ENCODE results near the gene PTGFRN. TPM values are rescaled to one million over a fixed set of nuclear protein-coding genes. Genes with fewer than 3 reads are reported as not detected.

PTGFRN gene
- total RNA-seq, 5 donors from 2014 or later (not counting 1 experiment from before 2014, with no cell fraction given): 0.53 to 0.79 (median 0.63) TPM

GRCh38 chr1:116948642-116949041 is 38.9 kb downstream of the PTGFRN start:
- no peaks in the 10 kb centered on the region for H3K9me3 Mint-ChIP-seq
- peaks cover 0 to 7% of the 10 kb centered on the region in 2 donors for H3K36me3 ChIP-seq (ENCODE audit: control insufficient read depth in 2 of 2, extremely low read depth in 1 of 2, insufficient read depth in 1 of 2, low read length in 1 of 2)
- peaks cover 0 to 6% of the 10 kb centered on the region in 2 experiments for H3K4me1 ChIP-seq (ENCODE audit: control insufficient read depth in 1 of 2, extremely low read depth in 1 of 2, insufficient read depth in 2 of 2, low read length in 2 of 2)
- ChIA-PET POLR2A (no interaction called here), CTCF (no interaction called here)
- H3K4me1 Mint-ChIP-seq: peaks cover 10 to 14% (median 11%) of the 10 kb centered on the region in 3 donors
- no peaks in the 10 kb centered on the region for H3K36me3 Mint-ChIP-seq
- H3K4me3 ChIP-seq (ENCODE audit: control insufficient read depth in 1 of 2, extremely low read depth in 1 of 2, low read length in 1 of 2): no peak overlapping the region
- no peak overlapping the region for H3K27ac Mint-ChIP-seq
- no peak overlapping the region for H3K27ac ChIP-seq (ENCODE audit: low read length)
- DNase-seq (no peak), ATAC-seq (replicated peaks in 1 of 4) (no peak)
- no CpG with 5 or more reads among the region's 1 CpG for WGBS (ENCODE audit: insufficient coverage)
- H3K27me3 Mint-ChIP-seq: no peaks in the 10 kb centered on the region
- no peak overlapping the region for H3K4me3 Mint-ChIP-seq
- H3K27me3 ChIP-seq (replicated peaks in 1 of 2; ENCODE audit: control insufficient read depth in 2 of 2, extremely low read depth in 1 of 2, insufficient read depth in 2 of 2, low read length in 1 of 2): no peaks in the 10 kb centered on the region
- no peaks in the 10 kb centered on the region for H3K9me3 ChIP-seq

GRCh38 chr1:116949213-116949985 is 39.7 kb downstream of the PTGFRN start:
- ATAC-seq (replicated peaks in 1 of 4) (no peak), DNase-seq (no peak)
- Mint-ChIP-seq H3K27me3 (no peaks in the 10 kb centered on the region), H3K4me1 (peaks cover 10 to 14% (median 11%) of the 10 kb centered on the region in 3 donors), H3K27ac (no peak overlapping the region), H3K9me3 (no peaks in the 10 kb centered on the region), H3K36me3 (no peaks in the 10 kb centered on the region), H3K4me3 (no peak overlapping the region)
- WGBS (ENCODE audit: insufficient coverage): 95% methylated on average over 13 of the region's 21 CpGs
- H3K27me3 ChIP-seq (replicated peaks in 1 of 2; ENCODE audit: control insufficient read depth in 2 of 2, extremely low read depth in 1 of 2, insufficient read depth in 2 of 2, low read length in 1 of 2): no peaks in the 10 kb centered on the region
- H3K36me3 ChIP-seq (ENCODE audit: control insufficient read depth in 2 of 2, extremely low read depth in 1 of 2, insufficient read depth in 1 of 2, low read length in 1 of 2): peaks cover 0 to 7% of the 10 kb centered on the region in 2 donors
- H3K4me3 ChIP-seq (ENCODE audit: control insufficient read depth in 1 of 2, extremely low read depth in 1 of 2, low read length in 1 of 2): no peak overlapping the region
- POLR2A ChIA-PET: no interaction called here
- H3K4me1 ChIP-seq (ENCODE audit: control insufficient read depth in 1 of 2, extremely low read depth in 1 of 2, insufficient read depth in 2 of 2, low read length in 2 of 2): peaks cover 0 to 6% of the 10 kb centered on the region in 2 experiments
- no peak overlapping the region for H3K27ac ChIP-seq (ENCODE audit: low read length)
- CTCF ChIA-PET: no interaction called here
- no peaks in the 10 kb centered on the region for H3K9me3 ChIP-seq

GRCh38 chr1:116950517-116951199 is 40.9 kb downstream of the PTGFRN start:
- POLR2A ChIA-PET: interaction anchor here in 1 of 2 donors (0.6 to 0.7 kb wide), 2 partner anchors 12 to 78 kb away, joined by 3 read pairs; no protein-coding TSS in a partner anchor
- no peak for ATAC-seq (replicated peaks in 1 of 4)
- Histone ChIP-seq H3K9me3 (no peaks in the 10 kb centered on the region), H3K36me3 (ENCODE audit: control insufficient read depth in 2 of 2, extremely low read depth in 1 of 2, insufficient read depth in 1 of 2, low read length in 1 of 2) (peaks cover 0 to 4% of the 10 kb centered on the region in 2 donors), H3K27me3 (replicated peaks in 1 of 2; ENCODE audit: control insufficient read depth in 2 of 2, extremely low read depth in 1 of 2, insufficient read depth in 2 of 2, low read length in 1 of 2) (no peaks in the 10 kb centered on the region), H3K27ac (ENCODE audit: low read length) (no peak overlapping the region), H3K4me3 (ENCODE audit: control insufficient read depth in 1 of 2, extremely low read depth in 1 of 2, low read length in 1 of 2) (no peak overlapping the region), H3K4me1 (ENCODE audit: control insufficient read depth in 1 of 2, extremely low read depth in 1 of 2, insufficient read depth in 2 of 2, low read length in 2 of 2) (peaks cover 0 to 1% of the 10 kb centered on the region in 2 experiments)
- Mint-ChIP-seq H3K4me3 (no peak overlapping the region), H3K4me1 (peaks cover 4 to 6% (median 5%) of the 10 kb centered on the region in 3 donors), H3K9me3 (no peaks in the 10 kb centered on the region), H3K36me3 (no peaks in the 10 kb centered on the region), H3K27ac (no peak overlapping the region), H3K27me3 (no peaks in the 10 kb centered on the region)
- no peak for DNase-seq
- CTCF ChIA-PET: no interaction called here
- WGBS (ENCODE audit: insufficient coverage): 90% methylated on average over 11 of the region's 13 CpGs

GRCh38 chr1:116951200-116951935 is 41.7 kb downstream of the PTGFRN start:
- no peaks in the 10 kb centered on the region for H3K36me3 Mint-ChIP-seq
- CTCF ChIA-PET: no interaction called here
- Histone ChIP-seq H3K9me3 (no peaks in the 10 kb centered on the region), H3K36me3 (ENCODE audit: control insufficient read depth in 2 of 2, extremely low read depth in 1 of 2, insufficient read depth in 1 of 2, low read length in 1 of 2) (peaks cover 0 to 4% of the 10 kb centered on the region in 2 donors), H3K27me3 (replicated peaks in 1 of 2; ENCODE audit: control insufficient read depth in 2 of 2, extremely low read depth in 1 of 2, insufficient read depth in 2 of 2, low read length in 1 of 2) (no peaks in the 10 kb centered on the region), H3K4me1 (ENCODE audit: control insufficient read depth in 1 of 2, extremely low read depth in 1 of 2, insufficient read depth in 2 of 2, low read length in 2 of 2) (no peaks in the 10 kb centered on the region), H3K27ac (ENCODE audit: low read length) (no peak overlapping the region), H3K4me3 (ENCODE audit: control insufficient read depth in 1 of 2, extremely low read depth in 1 of 2, low read length in 1 of 2) (no peak overlapping the region)
- ATAC-seq (replicated peaks in 1 of 4): no peak
- H3K27me3 Mint-ChIP-seq: no peaks in the 10 kb centered on the region
- 100% methylated on average over 1 of the region's 10 CpGs for WGBS (ENCODE audit: insufficient coverage)
- POLR2A ChIA-PET: interaction anchor here in 1 of 2 donors (0.6 kb wide), 1 partner anchor 12 kb away, joined by 3 read pairs; no protein-coding TSS in a partner anchor
- no peaks in the 10 kb centered on the region for H3K4me1 Mint-ChIP-seq
- no peak for DNase-seq
- H3K9me3 Mint-ChIP-seq: no peaks in the 10 kb centered on the region
- no peak overlapping the region for H3K27ac Mint-ChIP-seq
- H3K4me3 Mint-ChIP-seq: no peak overlapping the region

- no peaks in the 10 kb centered on the region for H3K27me3 Mint-ChIP-seq
- WGBS (ENCODE audit: insufficient coverage): no CpG with 5 or more reads among the region's 2 CpGs
- Histone ChIP-seq H3K27ac (ENCODE audit: low read length) (no peak overlapping the region), H3K36me3 (ENCODE audit: control insufficient read depth in 2 of 2, extremely low read depth in 1 of 2, insufficient read depth in 1 of 2, low read length in 1 of 2) (peaks cover 0 to 4% of the 10 kb centered on the region in 2 donors), H3K9me3 (no peaks in the 10 kb centered on the region), H3K27me3 (replicated peaks in 1 of 2; ENCODE audit: control insufficient read depth in 2 of 2, extremely low read depth in 1 of 2, insufficient read depth in 2 of 2, low read length in 1 of 2) (no peaks in the 10 kb centered on the region), H3K4me3 (ENCODE audit: control insufficient read depth in 1 of 2, extremely low read depth in 1 of 2, low read length in 1 of 2) (no peak overlapping the region), H3K4me1 (ENCODE audit: control insufficient read depth in 1 of 2, extremely low read depth in 1 of 2, insufficient read depth in 2 of 2, low read length in 2 of 2) (no peaks in the 10 kb centered on the region)
- H3K36me3 Mint-ChIP-seq: no peaks in the 10 kb centered on the region
- DNase-seq: no peak
- no peaks in the 10 kb centered on the region for H3K9me3 Mint-ChIP-seq
- no peak overlapping the region for H3K27ac Mint-ChIP-seq
- H3K4me3 Mint-ChIP-seq: no peak overlapping the region
- CTCF ChIA-PET: no interaction called here
- POLR2A ChIA-PET: no interaction called here
- H3K4me1 Mint-ChIP-seq: no peaks in the 10 kb centered on the region
- no peak for ATAC-seq (replicated peaks in 1 of 4)
Observed at GRCh38 chr1:116952738-116953275, 43.1 kb downstream of the PTGFRN start.

- H3K9me3 ChIP-seq: no peaks in the 10 kb centered on the region
- no peak overlapping the region for H3K27ac Mint-ChIP-seq
- no peaks in the 10 kb centered on the region for H3K4me1 Mint-ChIP-seq
- ATAC-seq (replicated peaks in 1 of 4): no peak
- DNase-seq: no peak
- H3K27me3 ChIP-seq (replicated peaks in 1 of 2; ENCODE audit: control insufficient read depth in 2 of 2, extremely low read depth in 1 of 2, insufficient read depth in 2 of 2, low read length in 1 of 2): no peaks in the 10 kb centered on the region
- H3K27ac ChIP-seq (ENCODE audit: low read length): no peak overlapping the region
- ChIA-PET CTCF (interaction anchor here (0.6 to 0.7 kb wide), 3 partner anchors 13 to 1906 kb away, joined by 3 to 5 read pairs (median 3); no protein-coding TSS in a partner anchor), POLR2A (no interaction called here)
- no CpG with 5 or more reads among the region's 3 CpGs for WGBS (ENCODE audit: insufficient coverage)
- H3K36me3 ChIP-seq (ENCODE audit: control insufficient read depth in 2 of 2, extremely low read depth in 1 of 2, insufficient read depth in 1 of 2, low read length in 1 of 2): peaks cover 0 to under 1% of the 10 kb centered on the region in 2 donors
- no peaks in the 10 kb centered on the region for H3K9me3 Mint-ChIP-seq
- no peaks in the 10 kb centered on the region for H3K27me3 Mint-ChIP-seq
- no peak overlapping the region for H3K4me3 Mint-ChIP-seq
- no peaks in the 10 kb centered on the region for H3K4me1 ChIP-seq (ENCODE audit: control insufficient read depth in 1 of 2, extremely low read depth in 1 of 2, insufficient read depth in 2 of 2, low read length in 2 of 2)
- no peaks in the 10 kb centered on the region for H3K36me3 Mint-ChIP-seq
- no peak overlapping the region for H3K4me3 ChIP-seq (ENCODE audit: control insufficient read depth in 1 of 2, extremely low read depth in 1 of 2, low read length in 1 of 2)
Observed at GRCh38 chr1:116954440-116954839, 44.7 kb downstream of the PTGFRN start.

Measured in T-cell (primary cell).